ENCODE data around the gene SRRM4. TPM values are rescaled to one million over a fixed set of nuclear protein-coding genes. Genes with fewer than 3 reads are reported as not detected.
"Not testable (repeated sequence)": the region's sequence is repeated elsewhere in the genome, so short reads cannot be mapped to it uniquely, and the experiment has no call there.

The SRRM4 gene
- total and polyA plus RNA-seq, 4 donors = 3.8 to 22.6 (median 13.9) TPM

- Histone ChIP-seq H3K4me3 (ENCODE audit: low read depth, low read length) (no peak overlapping the region), H3K36me3 (ENCODE audit: control insufficient read depth, insufficient read depth, low read length) (no peaks in the 10 kb centered on the region), H3K9me3 (ENCODE audit: control insufficient read depth, insufficient read depth, low read length) (no peaks in the 10 kb centered on the region), H3K27me3 (ENCODE audit: control insufficient read depth, insufficient read depth, low read length) (no peaks in the 10 kb centered on the region), H3K4me1 (ENCODE audit: control insufficient read depth, insufficient read depth, low read length) (no peaks in the 10 kb centered on the region), H3K27ac (ENCODE audit: low read depth, low read length) (no peak overlapping the region)
- WGBS (ENCODE audit: insufficient coverage) = 29% methylated on average over 3 of the region's 3 CpGs
- DNase-seq (ENCODE audit: low read depth in 4 of 6, low spot score in 6 of 6) = no peak
These were observed 43.0 kb downstream of the SRRM4 start for GRCh38 chr12:119024356-119024755.

GRCh38 chr12:119025786-119026185, 44.4 kb downstream of the SRRM4 start:
- 93% methylated on average over 3 of the region's 3 CpGs for WGBS (ENCODE audit: insufficient coverage)
- Histone ChIP-seq H3K27me3 (ENCODE audit: control insufficient read depth, insufficient read depth, low read length) (no peaks in the 10 kb centered on the region), H3K4me3 (ENCODE audit: low read depth, low read length) (no peak overlapping the region), H3K36me3 (ENCODE audit: control insufficient read depth, insufficient read depth, low read length) (no peaks in the 10 kb centered on the region), H3K9me3 (ENCODE audit: control insufficient read depth, insufficient read depth, low read length) (no peaks in the 10 kb centered on the region), H3K4me1 (ENCODE audit: control insufficient read depth, insufficient read depth, low read length) (no peaks in the 10 kb centered on the region), H3K27ac (ENCODE audit: low read depth, low read length) (no peak overlapping the region)
- no peak for DNase-seq (ENCODE audit: low read depth in 4 of 6, low spot score in 6 of 6)

GRCh38 chr12:119033332-119033731, 52.0 kb downstream of the SRRM4 start:
- WGBS (ENCODE audit: insufficient coverage) = 99% methylated on average over 13 of the region's 14 CpGs
- H3K36me3 ChIP-seq (ENCODE audit: control insufficient read depth, insufficient read depth, low read length); H3K27ac ChIP-seq (ENCODE audit: low read depth, low read length); H3K27me3 ChIP-seq (ENCODE audit: control insufficient read depth, insufficient read depth, low read length); H3K9me3 ChIP-seq (ENCODE audit: control insufficient read depth, insufficient read depth, low read length); DNase-seq (ENCODE audit: low read depth in 4 of 6, low spot score in 6 of 6); H3K4me1 ChIP-seq (ENCODE audit: control insufficient read depth, insufficient read depth, low read length); H3K4me3 ChIP-seq (ENCODE audit: low read depth, low read length): not testable (repeated sequence)

- H3K4me1 ChIP-seq (ENCODE audit: control insufficient read depth, insufficient read depth, low read length) = no peaks in the 10 kb centered on the region
- H3K4me3 ChIP-seq (ENCODE audit: low read depth, low read length) = no peak overlapping the region
- H3K9me3 ChIP-seq (ENCODE audit: control insufficient read depth, insufficient read depth, low read length) = no peaks in the 10 kb centered on the region
- WGBS (ENCODE audit: insufficient coverage) = 61% methylated on average over 4 of the region's 17 CpGs
- H3K27ac ChIP-seq (ENCODE audit: low read depth, low read length) = no peak overlapping the region
- DNase-seq (ENCODE audit: low read depth in 4 of 6, low spot score in 6 of 6) = peak in 3 of 6 donors; percentile 9 to 56 (median 51)
- H3K36me3 ChIP-seq (ENCODE audit: control insufficient read depth, insufficient read depth, low read length) = no peaks in the 10 kb centered on the region
- no peaks in the 10 kb centered on the region for H3K27me3 ChIP-seq (ENCODE audit: control insufficient read depth, insufficient read depth, low read length)
These were observed 55.8 kb downstream of the SRRM4 start for GRCh38 chr12:119036878-119037825.

GRCh38 chr12:119044094-119044493, 62.8 kb downstream of the SRRM4 start:
- Histone ChIP-seq H3K4me1 (ENCODE audit: control insufficient read depth, insufficient read depth, low read length) (no peaks in the 10 kb centered on the region), H3K9me3 (ENCODE audit: control insufficient read depth, insufficient read depth, low read length) (no peaks in the 10 kb centered on the region), H3K4me3 (ENCODE audit: low read depth, low read length) (no peak overlapping the region), H3K27ac (ENCODE audit: low read depth, low read length) (no peak overlapping the region), H3K36me3 (ENCODE audit: control insufficient read depth, insufficient read depth, low read length) (no peaks in the 10 kb centered on the region), H3K27me3 (ENCODE audit: control insufficient read depth, insufficient read depth, low read length) (no peaks in the 10 kb centered on the region)
- no peak for DNase-seq (ENCODE audit: low read depth in 4 of 6, low spot score in 6 of 6)
- WGBS (ENCODE audit: insufficient coverage) = 94% methylated on average over 5 of the region's 6 CpGs

GRCh38 chr12:119047641-119048040, 66.3 kb downstream of the SRRM4 start:
- WGBS (ENCODE audit: insufficient coverage) = no CpG with 5 or more reads among the region's 2 CpGs
- no peak for DNase-seq (ENCODE audit: low read depth in 4 of 6, low spot score in 6 of 6)

GRCh38 chr12:119050663-119051062, 69.3 kb downstream of the SRRM4 start:
- Histone ChIP-seq H3K36me3 (ENCODE audit: control insufficient read depth, insufficient read depth, low read length) (no peaks in the 10 kb centered on the region), H3K27ac (ENCODE audit: low read depth, low read length) (no peak overlapping the region), H3K9me3 (ENCODE audit: control insufficient read depth, insufficient read depth, low read length) (no peaks in the 10 kb centered on the region), H3K4me1 (ENCODE audit: control insufficient read depth, insufficient read depth, low read length) (no peaks in the 10 kb centered on the region), H3K27me3 (ENCODE audit: control insufficient read depth, insufficient read depth, low read length) (no peaks in the 10 kb centered on the region), H3K4me3 (ENCODE audit: low read depth, low read length) (no peak overlapping the region)
- no peak for DNase-seq (ENCODE audit: low read depth in 4 of 6, low spot score in 6 of 6)

More at GRCh38 chr12:119047641-119048040, 66.3 kb downstream of the SRRM4 start:
- H3K9me3 ChIP-seq (ENCODE audit: control insufficient read depth, insufficient read depth, low read length) = no peaks in the 10 kb centered on the region
- no peaks in the 10 kb centered on the region for H3K27me3 ChIP-seq (ENCODE audit: control insufficient read depth, insufficient read depth, low read length)
- no peaks in the 10 kb centered on the region for H3K4me1 ChIP-seq (ENCODE audit: control insufficient read depth, insufficient read depth, low read length)
- no peak overlapping the region for H3K27ac ChIP-seq (ENCODE audit: low read depth, low read length)
- no peaks in the 10 kb centered on the region for H3K36me3 ChIP-seq (ENCODE audit: control insufficient read depth, insufficient read depth, low read length)
- no peak overlapping the region for H3K4me3 ChIP-seq (ENCODE audit: low read depth, low read length)

GRCh38 chr12:119051474-119051873, 70.1 kb downstream of the SRRM4 start:
- H3K27ac ChIP-seq (ENCODE audit: low read depth, low read length) = no peak overlapping the region

GRCh38 chr12:119052001-119052400, 70.7 kb downstream of the SRRM4 start:
- Histone ChIP-seq H3K27me3 (ENCODE audit: control insufficient read depth, insufficient read depth, low read length) (no peaks in the 10 kb centered on the region), H3K36me3 (ENCODE audit: control insufficient read depth, insufficient read depth, low read length) (no peaks in the 10 kb centered on the region), H3K27ac (ENCODE audit: low read depth, low read length) (no peak overlapping the region), H3K4me3 (ENCODE audit: low read depth, low read length) (no peak overlapping the region), H3K4me1 (ENCODE audit: control insufficient read depth, insufficient read depth, low read length) (no peaks in the 10 kb centered on the region), H3K9me3 (ENCODE audit: control insufficient read depth, insufficient read depth, low read length) (no peaks in the 10 kb centered on the region)
- 75% methylated on average over 5 of the region's 5 CpGs for WGBS (ENCODE audit: insufficient coverage)
- DNase-seq (ENCODE audit: low read depth in 4 of 6, low spot score in 6 of 6) = no peak

More at GRCh38 chr12:119051474-119051873, 70.1 kb downstream of the SRRM4 start:
- DNase-seq (ENCODE audit: low read depth in 4 of 6, low spot score in 6 of 6) = no peak
- Histone ChIP-seq H3K4me3 (ENCODE audit: low read depth, low read length) (no peak overlapping the region), H3K27me3 (ENCODE audit: control insufficient read depth, insufficient read depth, low read length) (no peaks in the 10 kb centered on the region), H3K36me3 (ENCODE audit: control insufficient read depth, insufficient read depth, low read length) (no peaks in the 10 kb centered on the region), H3K4me1 (ENCODE audit: control insufficient read depth, insufficient read depth, low read length) (no peaks in the 10 kb centered on the region), H3K9me3 (ENCODE audit: control insufficient read depth, insufficient read depth, low read length) (no peaks in the 10 kb centered on the region)
- WGBS (ENCODE audit: insufficient coverage) = 80% methylated on average over 1 of the region's 4 CpGs

GRCh38 chr12:119055977-119056376, 74.6 kb downstream of the SRRM4 start:
- DNase-seq (ENCODE audit: low read depth in 4 of 6, low spot score in 6 of 6) = no peak
- no peaks in the 10 kb centered on the region for H3K9me3 ChIP-seq (ENCODE audit: control insufficient read depth, insufficient read depth, low read length)
- no peaks in the 10 kb centered on the region for H3K4me1 ChIP-seq (ENCODE audit: control insufficient read depth, insufficient read depth, low read length)
- no peaks in the 10 kb centered on the region for H3K27me3 ChIP-seq (ENCODE audit: control insufficient read depth, insufficient read depth, low read length)
- H3K4me3 ChIP-seq (ENCODE audit: low read depth, low read length) = no peak overlapping the region
- no peaks in the 10 kb centered on the region for H3K36me3 ChIP-seq (ENCODE audit: control insufficient read depth, insufficient read depth, low read length)
- 73% methylated on average over 2 of the region's 3 CpGs for WGBS (ENCODE audit: insufficient coverage)
- H3K27ac ChIP-seq (ENCODE audit: low read depth, low read length) = no peak overlapping the region
